RKO (cell line): Measurements from ENCODE around the gene OCA2.
"Not testable (repeated sequence)": the region's sequence is repeated elsewhere in the genome, so short reads cannot be mapped to it uniquely, and the experiment has no call there.

Experiments used
- DNase-seq: peaks from one replicate; pipeline ENCODE4 v3.0.0-alpha.2; 2016; ENCODE audit warnings: low spot score

The OCA2 gene

GRCh38 chr15:28023422-28023821 lies 75.7 kb downstream of the OCA2 start:
- no peak for DNase-seq

GRCh38 chr15:28022961-28023360 lies 76.2 kb downstream of the OCA2 start:
- no peak for DNase-seq

- no peak for DNase-seq
Observed at GRCh38 chr15:28022181-28022580, 76.9 kb downstream of the OCA2 start.

- DNase-seq = peak; percentile 20
Observed at GRCh38 chr15:28021281-28022039, 77.7 kb downstream of the OCA2 start.

GRCh38 chr15:28020644-28021043 lies 78.5 kb downstream of the OCA2 start:
- no peak for DNase-seq

- no peak for DNase-seq
Observed at GRCh38 chr15:28019594-28020309, 79.4 kb downstream of the OCA2 start.

GRCh38 chr15:28018291-28019044 lies 80.6 kb downstream of the OCA2 start:
- no peak for DNase-seq

- no peak for DNase-seq
Observed at GRCh38 chr15:28017423-28017924, 81.6 kb downstream of the OCA2 start.

- DNase-seq = no peak
Observed at GRCh38 chr15:28015855-28016254, 83.3 kb downstream of the OCA2 start.

GRCh38 chr15:28014623-28015200 lies 84.4 kb downstream of the OCA2 start:
- no peak for DNase-seq

- no peak for DNase-seq
Observed at GRCh38 chr15:28013976-28014375, 85.1 kb downstream of the OCA2 start.

GRCh38 chr15:28013480-28013879 lies 85.6 kb downstream of the OCA2 start:
- no peak for DNase-seq

- DNase-seq = no peak
Observed at GRCh38 chr15:28012231-28012630, 86.9 kb downstream of the OCA2 start.

GRCh38 chr15:28008175-28008574 lies 90.9 kb downstream of the OCA2 start:
- DNase-seq = not testable (repeated sequence)

GRCh38 chr15:28006116-28006905 lies 92.8 kb downstream of the OCA2 start:
- no peak for DNase-seq

- DNase-seq = no peak
Observed at GRCh38 chr15:28005004-28005527, 94.0 kb downstream of the OCA2 start.

GRCh38 chr15:28004143-28005003 lies 94.7 kb downstream of the OCA2 start:
- no peak for DNase-seq

GRCh38 chr15:28003302-28004037 lies 95.6 kb downstream of the OCA2 start:
- DNase-seq = no peak

GRCh38 chr15:28002867-28003266 lies 96.2 kb downstream of the OCA2 start:
- DNase-seq = no peak
